Stimulated activated naive CD8-positive, alpha-beta T cell treated with anti-CD3 and anti-CD28 coated beads, Interleukin-15, Interleukin-2, amounts not matched to agents 100 ng/mL and 50 ng/mL, for 24 hours (primary cell): ENCODE measurements around the gene RIIAD1.
"Not testable (repeated sequence)": the region's sequence is repeated elsewhere in the genome, so short reads cannot be mapped to it uniquely, and the experiment has no call there.

ENCODE experiments used
- H3K27ac Mint-ChIP-seq: one replicate; pipeline ENCODE4 v1.8.0; 2021; ENCODE audit warnings: mild to moderate bottlenecking, mixed read lengths
- H3K27me3 Mint-ChIP-seq: one replicate; pipeline ENCODE4 v1.8.0; 2021; ENCODE audit warnings: mixed read lengths
- H3K36me3 Mint-ChIP-seq: one replicate; pipeline ENCODE4 v1.8.0; 2021; ENCODE audit warnings: low read depth, mixed read lengths
- H3K4me1 Mint-ChIP-seq: one replicate; pipeline ENCODE4 v1.8.0; 2021; ENCODE audit warnings: low read depth, mixed read lengths
- H3K4me3 Mint-ChIP-seq: one replicate; pipeline ENCODE4 v1.8.0; 2021; ENCODE audit warnings: mild to moderate bottlenecking, mixed read lengths
- H3K9me3 Mint-ChIP-seq: one replicate; pipeline ENCODE4 v1.8.0; 2021; ENCODE audit warnings: mixed read lengths

RIIAD1 gene

GRCh38 chr1:151716771-151717631, 4.3 kb upstream of the RIIAD1 start, which contains the start of gene CELF3:
Gene CELF3 (minus strand): TSS chr1:151716803. CDS start chr1:151716020, 783 bp downstream.
- Mint-ChIP-seq H3K4me1 (peaks cover 22% of the 10 kb centered on the region), H3K27ac (no peak within 1 kb of the TSS), H3K4me3 (no peak within 1 kb of the TSS), H3K9me3 (no peaks in the 10 kb centered on the region), H3K27me3 (peaks cover 60% of the 10 kb centered on the region), H3K36me3 (no peaks in the 10 kb centered on the region)

GRCh38 chr1:151718011-151718431, 3.3 kb upstream of the RIIAD1 start:
- no peak overlapping the region for H3K4me3 Mint-ChIP-seq
- peaks cover 70% of the 10 kb centered on the region for H3K27me3 Mint-ChIP-seq

GRCh38 chr1:151718666-151719065, 2.7 kb upstream of the RIIAD1 start:
- Mint-ChIP-seq H3K4me3 (no peak overlapping the region), H3K27me3 (peaks cover 75% of the 10 kb centered on the region), H3K4me1 (peaks cover 29% of the 10 kb centered on the region), H3K36me3 (no peaks in the 10 kb centered on the region), H3K9me3 (no peaks in the 10 kb centered on the region), H3K27ac (no peak overlapping the region)

More at GRCh38 chr1:151718011-151718431, 3.3 kb upstream of the RIIAD1 start:
- peaks cover 29% of the 10 kb centered on the region for H3K4me1 Mint-ChIP-seq
- H3K9me3 Mint-ChIP-seq = no peaks in the 10 kb centered on the region
- no peak overlapping the region for H3K27ac Mint-ChIP-seq
- no peaks in the 10 kb centered on the region for H3K36me3 Mint-ChIP-seq

- peaks cover 78% of the 10 kb centered on the region for H3K27me3 Mint-ChIP-seq
- H3K4me3 Mint-ChIP-seq = peak overlapping the region; percentile 75
- peaks cover 29% of the 10 kb centered on the region for H3K4me1 Mint-ChIP-seq
- no peak overlapping the region for H3K27ac Mint-ChIP-seq
- no peaks in the 10 kb centered on the region for H3K36me3 Mint-ChIP-seq
- H3K9me3 Mint-ChIP-seq = no peaks in the 10 kb centered on the region
Observed at GRCh38 chr1:151720125-151720524, 1.2 kb upstream of the RIIAD1 start.

- Mint-ChIP-seq H3K27me3 (peaks cover 78% of the 10 kb centered on the region), H3K4me1 (peaks cover 29% of the 10 kb centered on the region), H3K36me3 (no peaks in the 10 kb centered on the region)
Observed at GRCh38 chr1:151720554-151720953, 768 bp upstream of the RIIAD1 start.

GRCh38 chr1:151721788-151722510, 627 bp downstream of the RIIAD1 start:
- peaks cover 27% of the 10 kb centered on the region for H3K4me1 Mint-ChIP-seq
- H3K27ac Mint-ChIP-seq = no peak overlapping the region
- no peaks in the 10 kb centered on the region for H3K36me3 Mint-ChIP-seq
- H3K4me3 Mint-ChIP-seq = peak overlapping the region; percentile 68
- peaks cover 81% of the 10 kb centered on the region for H3K27me3 Mint-ChIP-seq
- H3K9me3 Mint-ChIP-seq = no peaks in the 10 kb centered on the region

More at GRCh38 chr1:151720554-151720953, 768 bp upstream of the RIIAD1 start:
- H3K4me3 Mint-ChIP-seq = peak overlapping the region; percentile 75
- H3K27ac Mint-ChIP-seq = no peak overlapping the region
- no peaks in the 10 kb centered on the region for H3K9me3 Mint-ChIP-seq

GRCh38 chr1:151723726-151724370, 2.5 kb downstream of the RIIAD1 start:
- Mint-ChIP-seq H3K9me3 (no peaks in the 10 kb centered on the region), H3K4me3 (no peak overlapping the region), H3K27me3 (peaks cover 77% of the 10 kb centered on the region), H3K27ac (no peak overlapping the region), H3K36me3 (no peaks in the 10 kb centered on the region), H3K4me1 (peaks cover 24% of the 10 kb centered on the region)

GRCh38 chr1:151728151-151729054, 7.1 kb downstream of the RIIAD1 start:
- no peak overlapping the region for H3K4me3 Mint-ChIP-seq
- no peaks in the 10 kb centered on the region for H3K36me3 Mint-ChIP-seq
- H3K4me1 Mint-ChIP-seq = no peaks in the 10 kb centered on the region
- H3K27me3 Mint-ChIP-seq = peaks cover 65% of the 10 kb centered on the region
- no peaks in the 10 kb centered on the region for H3K9me3 Mint-ChIP-seq
- no peak overlapping the region for H3K27ac Mint-ChIP-seq

GRCh38 chr1:151729157-151729965, 8.0 kb downstream of the RIIAD1 start:
- no peaks in the 10 kb centered on the region for H3K36me3 Mint-ChIP-seq
- no peaks in the 10 kb centered on the region for H3K9me3 Mint-ChIP-seq
- H3K4me1 Mint-ChIP-seq = no peaks in the 10 kb centered on the region
- no peak overlapping the region for H3K27ac Mint-ChIP-seq
- H3K27me3 Mint-ChIP-seq = peaks cover 56% of the 10 kb centered on the region
- no peak overlapping the region for H3K4me3 Mint-ChIP-seq

GRCh38 chr1:151729966-151730291, 8.6 kb downstream of the RIIAD1 start:
- Mint-ChIP-seq H3K36me3 (no peaks in the 10 kb centered on the region), H3K27ac (no peak overlapping the region), H3K9me3 (no peaks in the 10 kb centered on the region), H3K4me1 (no peaks in the 10 kb centered on the region), H3K27me3 (peaks cover 54% of the 10 kb centered on the region), H3K4me3 (no peak overlapping the region)

- Mint-ChIP-seq H3K27ac (no peak overlapping the region), H3K9me3 (peaks cover 6% of the 10 kb centered on the region), H3K4me1 (no peaks in the 10 kb centered on the region), H3K27me3 (peaks cover 28% of the 10 kb centered on the region), H3K4me3 (no peak overlapping the region), H3K36me3 (no peaks in the 10 kb centered on the region)
Observed at GRCh38 chr1:151733126-151733525, 11.8 kb downstream of the RIIAD1 start.

GRCh38 chr1:151733995-151734394, 12.7 kb downstream of the RIIAD1 start:
- not testable (repeated sequence) for H3K27ac Mint-ChIP-seq, H3K4me3 Mint-ChIP-seq, H3K4me1 Mint-ChIP-seq, H3K36me3 Mint-ChIP-seq, H3K9me3 Mint-ChIP-seq
- peaks cover 20% of the 10 kb centered on the region for H3K27me3 Mint-ChIP-seq

- H3K36me3 Mint-ChIP-seq = no peaks in the 10 kb centered on the region
- no peaks in the 10 kb centered on the region for H3K4me1 Mint-ChIP-seq
- H3K9me3 Mint-ChIP-seq = peaks cover 6% of the 10 kb centered on the region
- H3K4me3 Mint-ChIP-seq = no peak overlapping the region
- peaks cover 3% of the 10 kb centered on the region for H3K27me3 Mint-ChIP-seq
- no peak overlapping the region for H3K27ac Mint-ChIP-seq
Observed at GRCh38 chr1:151737026-151737425, 15.7 kb downstream of the RIIAD1 start.
